K562 (cell line): ENCODE measurements around the gene DLGAP1. TPM values are rescaled to one million over a fixed set of nuclear protein-coding genes. Genes with fewer than 3 reads are reported as not detected.
A peak's percentile ranks its signal among the peaks of the same experiment; 100 is the strongest.

Source experiments
- ATAC-seq: fragments of 200-7000 bp; cut with Tn5 transposase; 3 replicates; pipeline ENCODE4 v1.9.1; 2020; ENCODE audit warnings: moderate library complexity
- BruUV-seq: library from RNA; stranded (reverse); fragments of 400-500 nt; replicated peaks from 2 replicates; lab custom pipeline; 2021; lab: Mats Ljungman, UMichigan
- CTCF ChIA-PET: fragments of 300-600 bp; formaldehyde crosslinking; extraction: SDS; loops from one replicate; lab custom pipeline; 2021; ENCODE audit warnings: low intra/inter-chr PET ratio; lab: Yijun Ruan, JAX
- POLR2A ChIA-PET: fragments of 300-600, 350-650 bp; sonication (Branson Sonifier 250); formaldehyde crosslinking; extraction: SDS; loops from one replicate; lab custom pipeline; 2021; ENCODE audit warnings: antibody characterized with exemption, inconsistent platforms; lab: Yijun Ruan, JAX
- DNase-seq, 4 experiments: peaks; one replicate each; pipeline versions ENCODE4 v3.0.0 to v3.0.0-alpha.2; 2011 to 2018; ENCODE audit warnings: low spot score in 3 of 4, mixed read lengths in 3 of 4; ENCODE audit errors: extremely low read depth in 1 of 4
- FAIRE-seq: peaks from 2 replicates; lab custom pipeline; 2011; peaks lifted over from hg19 to GRCh38; lab: Jason Lieb, UNC
- H2AFZ ChIP-seq: 2 replicates; pipeline ENCODE4 v1.6.0; 2011; ENCODE audit warnings: low read depth, low read length, control low read depth, inconsistent platforms
- H3K27ac ChIP-seq: fragments of 200-600 bp; 3 replicates; pipeline ENCODE4 v1.8.0; 2011; ENCODE audit warnings: low read depth, mild to moderate bottlenecking, control low read depth, inconsistent platforms, low read length, moderate library complexity, mixed read lengths; ENCODE audit errors: extremely low read depth
- H3K27me3 ChIP-seq, 2 experiments: fragments of 300-600 bp in 1 of 2; 2 replicates in 1 of 2; 3 replicates in 1 of 2; pipeline versions ENCODE4 v1.6.0 to v1.8.0; 2011; ENCODE audit warnings: inconsistent platforms in 2 of 2, low read length in 2 of 2, mild to moderate bottlenecking in 1 of 2, mixed read lengths in 1 of 2, moderate library complexity in 1 of 2; ENCODE audit not compliant: control insufficient read depth in 2 of 2, insufficient read depth in 2 of 2
- H3K36me3 ChIP-seq: fragments of 300-600 bp; 3 replicates; pipeline ENCODE4 v1.8.0; 2011; ENCODE audit warnings: mild to moderate bottlenecking, low read length, inconsistent platforms; ENCODE audit not compliant: control insufficient read depth, insufficient read depth
- H3K4me1 ChIP-seq, 2 experiments: fragments of 200-600 bp in 1 of 2; replicated peaks in 1 of 2; 2 replicates in 1 of 2; 3 replicates in 1 of 2; pipeline versions ENCODE4 v1.5.1 to v1.8.0; 2011; ENCODE audit warnings: inconsistent platforms in 2 of 2, low read length in 2 of 2, mild to moderate bottlenecking in 1 of 2, mixed read lengths in 1 of 2, moderate library complexity in 1 of 2; ENCODE audit not compliant: control insufficient read depth in 2 of 2, insufficient read depth in 2 of 2
- H3K4me2 ChIP-seq: 2 replicates; pipeline ENCODE4 v1.6.1; 2011; ENCODE audit warnings: low read length, control low read depth, inconsistent platforms, mixed read lengths; ENCODE audit not compliant: insufficient read depth
- H3K4me3 ChIP-seq: fragments of 200-600 bp; sonication (generic), shearing (Covaris generic); 2 replicates; pipeline ENCODE4 v1.5.1; 2016; ENCODE audit warnings: control low read depth, inconsistent platforms
- H3K79me2 ChIP-seq: fragments of 200-600 bp; 3 replicates; pipeline ENCODE4 v1.8.0; 2011; ENCODE audit warnings: low read length, inconsistent platforms; ENCODE audit not compliant: control insufficient read depth, insufficient read depth
- H3K9ac ChIP-seq, 2 experiments: 2 replicates each; pipeline versions ENCODE4 v1.6.0 to v1.6.1; 2011; ENCODE audit warnings: low read depth in 2 of 2, low read length in 2 of 2, control low read depth in 1 of 2, inconsistent platforms in 1 of 2, mild to moderate bottlenecking in 1 of 2, mixed read lengths in 1 of 2; ENCODE audit not compliant: insufficient read depth in 1 of 2
- H3K9me1 ChIP-seq: one replicate; pipeline ENCODE4 v1.6.0; 2011; ENCODE audit warnings: inconsistent platforms, mild to moderate bottlenecking, low read length, moderate library complexity; ENCODE audit not compliant: control insufficient read depth, insufficient read depth
- H3K9me3 ChIP-seq: replicated peaks from 2 replicates; pipeline ENCODE4 v1.5.1; 2011; ENCODE audit warnings: low read depth, low read length, inconsistent platforms; ENCODE audit not compliant: control insufficient read depth, insufficient read depth
- H4K20me1 ChIP-seq: replicated peaks from 2 replicates; pipeline ENCODE4 v1.6.1; 2011; ENCODE audit warnings: low read length, inconsistent platforms, mixed read lengths; ENCODE audit not compliant: control insufficient read depth, insufficient read depth
- CEBPB ChIP-seq: fragments of 450-650 bp; IDR thresholded peaks from 2 replicates; pipeline ENCODE4 v1.6.1; 2016; ENCODE audit warnings: missing genetic modification characterization, missing compliant biosample characterization
- CTCFL ChIP-seq: IDR thresholded peaks from 2 replicates; pipeline ENCODE4 v1.6.1; 2011; ENCODE audit warnings: borderline replicate concordance, low read depth, mild to moderate bottlenecking, moderate library complexity, low read length; ENCODE audit not compliant: insufficient read depth, poor library complexity, severe bottlenecking
- HMG20B ChIP-seq: fragments of 250-450 bp; sonication (Bioruptor Pico); IDR thresholded peaks from 2 replicates; pipeline ENCODE4 v1.5.0; 2021; ENCODE audit warnings: mild to moderate bottlenecking
- NR2C1 ChIP-seq, 2 experiments: fragments of 450-650 bp; IDR thresholded peaks; 2 replicates each; pipeline ENCODE4 v1.6.1; 2017; ENCODE audit warnings: mild to moderate bottlenecking in 2 of 2, antibody characterized with exemption in 1 of 2, inconsistent platforms in 1 of 2, missing compliant biosample characterization in 1 of 2, missing genetic modification characterization in 1 of 2
- TEAD1 ChIP-seq, 2 experiments: fragments of 450-650 bp in 1 of 2; sonication (generic) in 1 of 2; formaldehyde crosslinking; IDR thresholded peaks; 2 replicates each; pipeline versions ENCODE4 v1.4.0 to v1.8.0; 2020 to 2022; ENCODE audit warnings: mild to moderate bottlenecking in 2 of 2, missing genetic modification reagents in 1 of 2
- THAP7 ChIP-seq: fragments of 250-450 bp; sonication (Bioruptor Pico); IDR thresholded peaks from 2 replicates; pipeline ENCODE4 v1.5.0; 2021
- XRCC5 ChIP-seq: fragments of 200-400 bp; formaldehyde crosslinking; IDR thresholded peaks from 2 replicates; pipeline ENCODE4 v1.6.1; 2017; ENCODE audit warnings: low read depth, mild to moderate bottlenecking, low read length
- ZBTB17 ChIP-seq: fragments of 450-650 bp; formaldehyde crosslinking; IDR thresholded peaks from 2 replicates; pipeline ENCODE4 v1.4.0; 2020; ENCODE audit warnings: mild to moderate bottlenecking
- ZBTB33 ChIP-seq: sonication (generic); formaldehyde crosslinking; IDR thresholded peaks from 2 replicates; pipeline ENCODE4 v1.8.1; 2023; ENCODE audit warnings: mild to moderate bottlenecking, missing genetic modification reagents
- ZFX ChIP-seq: sonication (generic); formaldehyde crosslinking; IDR thresholded peaks from 2 replicates; pipeline ENCODE4 v1.8.0; 2022; ENCODE audit warnings: mild to moderate bottlenecking, missing genetic modification reagents, moderate library complexity
- ZNF584 ChIP-seq: fragments of 200-800 bp; sonication (Bioruptor generic); IDR thresholded peaks from 2 replicates; pipeline ENCODE4 v1.6.1; 2016; ENCODE audit warnings: low read depth, mild to moderate bottlenecking, missing genetic modification characterization, missing compliant biosample characterization
- WGBS: fragments of 100-300 bp; shearing (Covaris generic); methylation state at CpG from one replicate; pipeline ENCODE4 v1.1.6; 2016; ENCODE audit warnings: low coverage, mixed read lengths; ENCODE audit not compliant: insufficient coverage; ENCODE audit errors: missing lambda C conversion rate; 5-methylcytosine and 5-hydroxymethylcytosine counted together
- in situ Hi-C: fragments of 300-500 bp; cut with MboI; formaldehyde crosslinking; loops from 4 replicates; pipeline ENCODE4 v1.15.0; 2018; ENCODE audit warnings: inconsistent platforms, mixed read lengths
- intact Hi-C: fragments of 100-400 bp; cut with micrococcal nuclease; formaldehyde crosslinking; loops from 2 replicates; pipeline ENCODE4 v1.14.2; 2022
- polyA plus RNA-seq, 8 experiments: library from polyadenylated mRNA; depleted of rRNA in 4 of 8; stranded (reverse) in 5 of 8; unstranded in 3 of 8; fragments of >200 nt; fragmentation: Nextera tagmentation in 2 of 8; fragmentation: Illumina TruSeq in 1 of 8; extraction: Ambion mirVana in 2 of 8; extraction: Trizol in 1 of 8; gene quantifications; 2 replicates each; pipeline versions ENCODE4 v1.2.1 to v1.2.3, GENCODE V29; 2011 to 2014; ENCODE audit warnings: inconsistent platforms in 1 of 8, missing spikeins in 1 of 8
- total RNA-seq, 7 experiments: library from RNA; depleted of rRNA in 6 of 7; stranded (reverse); fragments of >200 nt in 6 of 7; fragmentation: Illumina TruSeq in 2 of 7; extraction: Trizol in 2 of 7; gene quantifications; 2 replicates each; pipeline versions ENCODE4 v1.2.1 to v1.2.3, GENCODE V29; 2011 to 2021; ENCODE audit warnings: low replicate concordance in 1 of 7
- TF ChIP-seq, protein P1 (sequence below): fragments of 450-650 bp; conservative IDR thresholded peaks from 2 replicates; pipeline ENCODE4 v1.6.1; 2016; ENCODE audit warnings: missing genetic modification characterization, low read depth, mild to moderate bottlenecking, control low read depth, missing compliant biosample characterization

DLGAP1 gene
- total and polyA plus RNA-seq, 9 of the 15 experiments (the other 6 are each of a cell fraction or from before 2014, with no cell fraction given), result 0.04 to 0.22 (median 0.08) TPM

DNA sequence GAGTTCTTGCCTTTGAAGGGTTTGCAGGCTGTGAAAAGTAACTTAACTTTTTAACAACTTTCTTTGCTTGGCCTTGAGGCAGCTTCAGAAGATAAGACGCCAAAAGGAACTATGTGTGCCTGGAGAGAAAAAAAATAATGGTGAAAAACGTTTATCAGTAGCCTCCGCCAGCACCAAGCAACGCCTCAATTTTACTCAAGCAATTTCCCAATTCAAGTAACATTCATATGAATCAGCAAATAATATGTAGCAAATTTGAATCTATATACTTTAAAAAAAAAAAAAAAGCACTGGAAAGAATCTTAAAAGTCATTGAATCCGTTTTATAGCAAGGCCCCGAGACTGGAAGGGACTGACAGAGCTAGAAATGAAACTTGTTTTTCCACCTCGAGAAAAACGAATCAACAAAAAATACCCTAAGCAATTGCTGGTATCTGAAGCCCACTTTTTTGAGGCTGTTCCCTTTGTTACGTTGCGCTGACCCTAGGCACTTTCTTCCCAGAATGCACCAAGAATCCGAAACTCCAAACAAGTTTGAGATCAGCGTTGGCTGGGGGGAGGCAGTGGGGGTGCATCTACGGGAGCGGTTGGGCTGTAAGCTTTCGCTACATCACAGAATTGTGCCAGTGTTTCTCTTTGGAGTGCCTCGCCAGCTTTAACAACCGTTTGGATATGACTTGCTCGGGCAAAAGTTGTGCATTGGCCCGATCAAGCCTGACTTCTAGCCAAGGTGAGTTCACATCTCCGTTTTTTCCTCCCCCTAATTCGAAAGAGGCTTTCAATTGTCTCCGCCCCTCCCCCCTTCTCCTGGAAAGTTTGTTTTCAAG lies 1007.8 kb downstream of the DLGAP1 start:
- FAIRE-seq, result peak; percentile 42
- TF ChIP-seq HMG20B (no peak), ZFX (no peak), TEAD1 (CRISPR knock-in tag; IDR thresholded peaks at IDR 0.05) (0 out of 4 replicates have a peak, but pooled peaks of 1 of the 2 experiments have one; percentile 50), CEBPB (tag) (peak; percentile 35; the same call in 1 of the 2 replicates), ZNF584 (CRISPR knock-in tag) (no peak), ZBTB33 (0 out of 2 replicates have a peak, but pooled peaks have one; percentile 11), NR2C1 (IDR thresholded peaks at IDR 0.05) (no peak), NR2C1 (tag; IDR thresholded peaks at IDR 0.05) (peak; percentile 60), CTCFL (no peak), ZBTB17 (CRISPR knock-in tag) (0 out of 2 replicates have a peak, but pooled peaks have one; percentile 41), XRCC5 (0 out of 2 replicates have a peak, but pooled peaks have one; percentile 15), THAP7 (0 out of 2 replicates have a peak, but pooled peaks have one; percentile 13)
- TF ChIP-seq, protein P1, sequence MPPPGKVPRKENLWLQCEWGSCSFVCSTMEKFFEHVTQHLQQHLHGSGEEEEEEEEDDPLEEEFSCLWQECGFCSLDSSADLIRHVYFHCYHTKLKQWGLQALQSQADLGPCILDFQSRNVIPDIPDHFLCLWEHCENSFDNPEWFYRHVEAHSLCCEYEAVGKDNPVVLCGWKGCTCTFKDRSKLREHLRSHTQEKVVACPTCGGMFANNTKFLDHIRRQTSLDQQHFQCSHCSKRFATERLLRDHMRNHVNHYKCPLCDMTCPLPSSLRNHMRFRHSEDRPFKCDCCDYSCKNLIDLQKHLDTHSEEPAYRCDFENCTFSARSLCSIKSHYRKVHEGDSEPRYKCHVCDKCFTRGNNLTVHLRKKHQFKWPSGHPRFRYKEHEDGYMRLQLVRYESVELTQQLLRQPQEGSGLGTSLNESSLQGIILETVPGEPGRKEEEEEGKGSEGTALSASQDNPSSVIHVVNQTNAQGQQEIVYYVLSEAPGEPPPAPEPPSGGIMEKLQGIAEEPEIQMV (tag), result peak; percentile 24; the same call in 1 of the 2 replicates

More for the DNA sequence above, 1007.8 kb downstream of the DLGAP1 start:
- under 1% methylated on average over 22 of the region's 22 CpGs for WGBS
- CTCF ChIA-PET, result interaction anchor here (1.2 kb wide), 1 partner anchor 166 kb away, joined by 7 read pairs; no protein-coding TSS in a partner anchor
- Histone ChIP-seq H3K4me2 (peak overlapping the region; percentile 99), H3K27me3 (no peaks in the 10 kb centered on the region), H3K36me3 (no peaks in the 10 kb centered on the region), H3K9ac (peak overlapping the region; percentile 92 to 99), H3K4me3 (peak overlapping the region; percentile 87), H3K27ac (peak overlapping the region; percentile 98), H3K79me2 (peaks cover 56% of the 10 kb centered on the region), H3K9me1 (no peaks in the 10 kb centered on the region), H4K20me1 (0 out of 2 replicates have a peak, but pooled peaks cover 3% of the 10 kb centered on the region), H3K9me3 (no peaks in the 10 kb centered on the region), H3K4me1 (peaks cover 40 to 51% of the 10 kb centered on the region in 2 experiments), H2AFZ (peak overlapping the region; percentile 67)
- in situ Hi-C loops, result no loop called here
- intact Hi-C loops, result no loop called here
- POLR2A ChIA-PET, result interaction anchor here (0.7 to 4.1 kb wide), 21 partner anchors 8 to 441 kb away, joined by 3 to 35 read pairs (median 5); no protein-coding TSS in a partner anchor
- DNase-seq (peak; percentile 55 to 82 (median 66)), ATAC-seq (0 out of 3 replicates have a peak, but pooled peaks have one; percentile 2)
- no TSS peak for BruUV-seq
